ENCODE measurements around the gene FMNL2. TPM values are rescaled to one million over a fixed set of nuclear protein-coding genes. Genes with fewer than 3 reads are reported as not detected.
A peak's percentile ranks its signal among the peaks of the same experiment; 100 is the strongest.

The FMNL2 gene
- total and polyA plus RNA-seq, 4 donors, result 18.8 to 81.4 (median 38.4) TPM

- ATAC-seq (ENCODE audit: insufficient read depth, low FRiP score), result no peak
- H3K4me1 ChIP-seq (ENCODE audit: control insufficient read depth in 5 of 5, insufficient read depth in 5 of 5, low read length in 5 of 5), result peaks cover 3 to 7% (median 4%) of the 10 kb centered on the region in 5 donors
These were observed 60.1 kb downstream of the FMNL2 start for GRCh38 chr2:152395103-152395502.

GRCh38 chr2:152395572-152395971, 60.6 kb downstream of the FMNL2 start:
- WGBS, 2 donors, result 79 to 80% methylated on average over 6 of the region's 6 CpGs
- Histone ChIP-seq H3K4me1 (ENCODE audit: control insufficient read depth in 5 of 5, insufficient read depth in 5 of 5, low read length in 5 of 5) (peaks cover 3 to 7% (median 4%) of the 10 kb centered on the region in 5 donors), H3K9me3 (ENCODE audit: control insufficient read depth in 4 of 4, insufficient read depth in 3 of 4, low read length in 3 of 4) (no peaks in the 10 kb centered on the region), H3K36me3 (ENCODE audit: control insufficient read depth in 4 of 4, insufficient read depth in 4 of 4, low read length in 4 of 4) (no peaks in the 10 kb centered on the region), H3K4me3 (no peak overlapping the region), H3K9ac (ENCODE audit: insufficient read depth in 1 of 2, low read length in 2 of 2) (peak overlapping the region in 1 of 2 donors; percentile 60), H3K27me3 (ENCODE audit: control insufficient read depth in 3 of 3, insufficient read depth in 3 of 3, low read length in 2 of 3) (no peaks in the 10 kb centered on the region), H3K27ac (ENCODE audit: low read depth in 1 of 2, low read length in 1 of 2) (no peak overlapping the region)
- DNase-seq (no peak), ATAC-seq (ENCODE audit: insufficient read depth, low FRiP score) (no peak)
- TF ChIP-seq CTCF (IDR thresholded peaks at IDR 0.05; ENCODE audit: control extremely low read depth, extremely low read depth), result no peak

More at GRCh38 chr2:152395103-152395502, 60.1 kb downstream of the FMNL2 start:
- Histone ChIP-seq H3K36me3 (ENCODE audit: control insufficient read depth in 4 of 4, insufficient read depth in 4 of 4, low read length in 4 of 4) (no peaks in the 10 kb centered on the region), H3K9me3 (ENCODE audit: control insufficient read depth in 4 of 4, insufficient read depth in 3 of 4, low read length in 3 of 4) (no peaks in the 10 kb centered on the region), H3K27me3 (ENCODE audit: control insufficient read depth in 3 of 3, insufficient read depth in 3 of 3, low read length in 2 of 3) (no peaks in the 10 kb centered on the region), H3K4me3 (no peak overlapping the region), H3K27ac (ENCODE audit: low read depth in 1 of 2, low read length in 1 of 2) (no peak overlapping the region), H3K9ac (ENCODE audit: insufficient read depth in 1 of 2, low read length in 2 of 2) (no peak overlapping the region)
- no peak for TF ChIP-seq CTCF (IDR thresholded peaks at IDR 0.05; ENCODE audit: control extremely low read depth, extremely low read depth)
- DNase-seq, result no peak
- 76 to 95% methylated on average over 2 of the region's 2 CpGs for WGBS, 2 donors

GRCh38 chr2:152396051-152396511, 61.1 kb downstream of the FMNL2 start:
- H3K9me3 ChIP-seq (ENCODE audit: control insufficient read depth in 4 of 4, insufficient read depth in 3 of 4, low read length in 3 of 4), result no peaks in the 10 kb centered on the region
- ATAC-seq (ENCODE audit: insufficient read depth, low FRiP score), result no peak
- no peaks in the 10 kb centered on the region for H3K27me3 ChIP-seq (ENCODE audit: control insufficient read depth in 3 of 3, insufficient read depth in 3 of 3, low read length in 2 of 3)
- H3K4me3 ChIP-seq, result no peak overlapping the region
- TF ChIP-seq CTCF (IDR thresholded peaks at IDR 0.05; ENCODE audit: control extremely low read depth, extremely low read depth), result no peak
- DNase-seq, result peak in 2 of 3 donors; percentile 20 to 44
- no peak overlapping the region for H3K27ac ChIP-seq (ENCODE audit: low read depth in 1 of 2, low read length in 1 of 2)
- H3K36me3 ChIP-seq (ENCODE audit: control insufficient read depth in 4 of 4, insufficient read depth in 4 of 4, low read length in 4 of 4), result no peaks in the 10 kb centered on the region
- peaks cover 3 to 7% (median 4%) of the 10 kb centered on the region in 5 donors for H3K4me1 ChIP-seq (ENCODE audit: control insufficient read depth in 5 of 5, insufficient read depth in 5 of 5, low read length in 5 of 5)
- 75 to 86% methylated on average over 4 of the region's 4 CpGs for WGBS, 2 donors
- H3K9ac ChIP-seq (ENCODE audit: insufficient read depth in 1 of 2, low read length in 2 of 2), result peak overlapping the region in 1 of 2 donors; percentile 60

GRCh38 chr2:152396763-152397162, 61.8 kb downstream of the FMNL2 start:
- ATAC-seq (ENCODE audit: insufficient read depth, low FRiP score) (no peak), DNase-seq (peak in 1 of 3 donors; percentile 38)
- 71 to 86% methylated on average over 2 of the region's 2 CpGs for WGBS, 2 donors
- no peaks in the 10 kb centered on the region for H3K27me3 ChIP-seq (ENCODE audit: control insufficient read depth in 3 of 3, insufficient read depth in 3 of 3, low read length in 2 of 3)
- no peaks in the 10 kb centered on the region for H3K36me3 ChIP-seq (ENCODE audit: control insufficient read depth in 4 of 4, insufficient read depth in 4 of 4, low read length in 4 of 4)
- TF ChIP-seq CTCF (IDR thresholded peaks at IDR 0.05; ENCODE audit: control extremely low read depth, extremely low read depth), result no peak
- H3K27ac ChIP-seq (ENCODE audit: low read depth in 1 of 2, low read length in 1 of 2), result no peak overlapping the region
- no peaks in the 10 kb centered on the region for H3K9me3 ChIP-seq (ENCODE audit: control insufficient read depth in 4 of 4, insufficient read depth in 3 of 4, low read length in 3 of 4)
- no peak overlapping the region for H3K4me3 ChIP-seq
- H3K9ac ChIP-seq (ENCODE audit: insufficient read depth in 1 of 2, low read length in 2 of 2), result no peak overlapping the region
- H3K4me1 ChIP-seq (ENCODE audit: control insufficient read depth in 5 of 5, insufficient read depth in 5 of 5, low read length in 5 of 5), result peaks cover 3 to 7% (median 4%) of the 10 kb centered on the region in 5 donors
